GM20000 (cell line): ENCODE results near the gene UTF1.
"Not testable (repeated sequence)": the region's sequence is repeated elsewhere in the genome, so short reads cannot be mapped to it uniquely, and the experiment has no call there.

Source experiments
- DNase-seq: peaks from one replicate; pipeline ENCODE4 v3.0.0; 2012; ENCODE audit warnings: low spot score
- TF ChIP-seq, protein P1 (sequence below): IDR thresholded peaks from 2 replicates; pipeline ENCODE4 v1.5.1; 2012; ENCODE audit warnings: mild to moderate bottlenecking, control low read depth; ENCODE audit errors: extremely low read depth, missing control alignments

UTF1 gene

DNA sequence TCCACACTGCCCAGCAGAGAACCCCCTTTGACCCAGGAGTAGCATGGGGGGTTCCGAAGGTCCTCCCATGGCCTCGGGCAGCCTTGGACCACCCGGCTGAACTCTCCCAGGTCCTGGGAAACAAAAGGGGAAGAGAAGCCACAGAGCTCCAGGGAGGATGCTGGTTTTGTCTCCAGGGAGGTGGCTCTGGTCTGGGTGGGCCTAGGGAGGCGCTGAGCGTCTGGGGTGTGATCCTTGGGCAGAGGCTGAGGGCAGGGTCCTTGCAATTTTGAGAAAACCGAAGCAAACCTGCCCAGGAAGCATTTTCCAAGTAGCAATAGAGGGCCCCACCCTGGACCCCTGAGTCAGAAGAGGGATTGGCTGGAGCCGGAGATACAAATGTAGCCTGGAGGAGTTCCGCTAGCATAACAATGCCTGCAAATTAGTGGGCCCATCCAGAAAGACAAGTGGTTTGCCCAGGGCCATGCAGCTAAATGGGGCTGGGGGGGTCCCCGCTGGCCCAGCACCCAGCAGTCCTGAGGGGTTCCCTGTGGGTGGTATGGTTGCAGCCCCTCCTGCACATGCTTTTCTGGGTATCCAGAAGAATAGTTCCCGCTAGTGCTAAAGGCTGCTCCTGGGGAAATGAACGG lies 2.0 kb downstream of the UTF1 start:
- TF ChIP-seq, protein P1, sequence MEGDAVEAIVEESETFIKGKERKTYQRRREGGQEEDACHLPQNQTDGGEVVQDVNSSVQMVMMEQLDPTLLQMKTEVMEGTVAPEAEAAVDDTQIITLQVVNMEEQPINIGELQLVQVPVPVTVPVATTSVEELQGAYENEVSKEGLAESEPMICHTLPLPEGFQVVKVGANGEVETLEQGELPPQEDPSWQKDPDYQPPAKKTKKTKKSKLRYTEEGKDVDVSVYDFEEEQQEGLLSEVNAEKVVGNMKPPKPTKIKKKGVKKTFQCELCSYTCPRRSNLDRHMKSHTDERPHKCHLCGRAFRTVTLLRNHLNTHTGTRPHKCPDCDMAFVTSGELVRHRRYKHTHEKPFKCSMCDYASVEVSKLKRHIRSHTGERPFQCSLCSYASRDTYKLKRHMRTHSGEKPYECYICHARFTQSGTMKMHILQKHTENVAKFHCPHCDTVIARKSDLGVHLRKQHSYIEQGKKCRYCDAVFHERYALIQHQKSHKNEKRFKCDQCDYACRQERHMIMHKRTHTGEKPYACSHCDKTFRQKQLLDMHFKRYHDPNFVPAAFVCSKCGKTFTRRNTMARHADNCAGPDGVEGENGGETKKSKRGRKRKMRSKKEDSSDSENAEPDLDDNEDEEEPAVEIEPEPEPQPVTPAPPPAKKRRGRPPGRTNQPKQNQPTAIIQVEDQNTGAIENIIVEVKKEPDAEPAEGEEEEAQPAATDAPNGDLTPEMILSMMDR = no peak
- no peak for DNase-seq

DNA sequence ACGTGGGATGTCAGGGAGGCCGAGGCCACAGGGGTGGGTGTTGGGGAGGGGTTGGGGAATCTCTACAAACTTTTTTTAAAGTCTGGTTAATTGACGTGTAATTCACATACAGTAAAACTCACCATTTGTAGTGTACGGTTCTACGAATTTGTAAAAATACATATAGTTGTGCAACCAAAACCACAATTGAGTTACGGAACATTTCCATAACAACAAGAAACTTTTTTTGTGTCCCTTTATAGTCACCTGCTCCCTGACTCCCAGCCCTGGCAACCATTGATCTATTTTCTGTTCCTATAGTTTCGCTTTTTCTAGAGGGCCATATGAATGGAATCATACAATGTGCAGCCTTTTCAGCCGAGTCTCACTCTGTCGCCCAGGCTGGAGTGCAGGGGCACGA lies 4.8 kb downstream of the UTF1 start:
- DNase-seq = not testable (repeated sequence)

DNA sequence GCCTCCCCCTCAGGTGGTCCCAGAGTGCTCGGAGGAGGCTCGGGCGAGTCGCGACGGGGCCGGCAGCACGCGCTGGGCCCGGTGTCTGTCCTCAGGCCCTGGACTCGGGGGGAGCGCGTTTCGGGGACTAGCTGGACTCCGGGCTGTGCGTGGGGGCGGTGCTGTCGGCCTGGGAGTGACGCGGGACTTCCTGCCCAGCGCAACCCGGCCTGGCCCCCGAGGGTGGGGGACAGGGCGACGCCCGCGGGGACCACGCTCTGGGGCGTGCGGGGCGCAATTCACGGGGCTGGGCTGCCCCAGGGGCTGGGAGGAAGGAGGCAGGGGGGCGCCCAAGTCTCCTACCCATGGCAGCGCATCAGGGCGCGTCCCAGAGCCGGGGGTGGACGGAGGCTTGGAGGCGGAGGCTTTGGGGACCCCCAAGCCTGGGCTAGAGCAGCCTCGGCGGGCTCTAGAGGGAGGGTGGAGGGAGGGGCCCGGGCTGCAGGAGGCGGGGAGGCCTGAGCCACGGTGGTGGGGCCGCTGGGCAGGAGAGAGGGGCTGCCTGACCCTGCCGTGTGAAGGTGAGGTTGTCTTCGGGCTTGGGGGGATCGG lies 5.3 kb downstream of the UTF1 start:
- TF ChIP-seq, protein P1 = no peak
- no peak for DNase-seq

DNA sequence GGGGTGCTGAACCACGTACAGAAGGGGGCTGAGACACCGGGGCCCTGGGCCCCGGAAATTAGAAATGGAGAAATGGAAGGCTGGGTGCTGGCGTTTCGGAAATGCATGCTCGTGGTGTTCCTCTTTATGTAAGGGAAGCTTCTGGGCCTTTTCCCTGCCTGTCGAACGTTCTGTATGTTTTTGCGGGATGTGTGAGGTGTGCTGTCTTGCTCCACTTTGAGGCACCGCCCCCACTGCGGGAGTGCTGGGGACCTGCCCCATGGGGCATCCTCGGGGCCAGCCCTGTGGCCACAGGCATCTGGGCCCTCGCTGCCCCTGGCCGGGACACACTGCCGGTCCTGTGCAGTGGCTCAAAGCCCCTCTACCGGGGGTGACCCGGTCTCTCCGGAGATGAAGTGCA lies 5.9 kb downstream of the UTF1 start:
- TF ChIP-seq, protein P1 = no peak
- no peak for DNase-seq

DNA sequence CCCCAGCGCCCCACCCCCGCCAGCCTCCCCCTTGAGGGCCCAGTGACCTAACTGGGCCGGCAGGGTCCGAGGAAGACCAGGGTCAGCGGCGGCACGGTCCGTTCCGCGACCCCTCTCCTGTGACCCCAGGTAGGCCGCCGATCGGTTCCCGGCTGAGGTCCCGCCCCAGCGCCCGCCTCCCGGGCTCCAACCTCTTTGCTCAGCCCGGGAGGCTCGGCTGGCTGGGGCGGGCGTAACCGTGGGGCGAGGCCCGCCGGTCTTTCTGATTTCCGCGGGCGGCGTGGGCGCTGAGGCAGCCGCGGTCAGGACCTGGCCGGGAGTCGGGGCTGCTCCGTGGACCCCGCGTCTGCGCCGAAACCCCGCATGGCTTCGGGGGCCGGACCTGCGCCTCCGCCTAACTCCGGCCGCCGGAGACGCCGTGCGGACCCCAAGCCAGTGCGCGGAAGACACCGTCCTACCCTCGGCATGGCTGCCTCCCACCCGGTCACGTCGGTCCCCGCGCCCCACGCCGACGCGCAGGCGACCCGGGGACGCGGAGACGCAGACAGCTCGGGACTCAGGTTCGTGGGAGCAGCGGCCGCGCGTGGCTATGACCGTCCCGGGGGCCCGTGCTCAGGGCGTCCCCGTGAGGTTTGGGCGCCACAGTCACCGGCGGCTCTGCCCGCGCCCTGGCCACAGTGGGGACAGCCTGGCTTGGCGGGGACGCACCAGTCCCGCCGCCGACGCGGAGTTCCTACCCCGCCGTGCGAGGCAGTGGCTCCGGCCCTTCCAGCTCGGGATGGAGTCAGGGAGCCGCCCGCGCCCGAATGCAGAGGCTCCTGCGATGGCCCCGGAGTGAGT lies 6.6 kb downstream of the UTF1 start:
- TF ChIP-seq, protein P1 = no peak
- no peak for DNase-seq

DNA sequence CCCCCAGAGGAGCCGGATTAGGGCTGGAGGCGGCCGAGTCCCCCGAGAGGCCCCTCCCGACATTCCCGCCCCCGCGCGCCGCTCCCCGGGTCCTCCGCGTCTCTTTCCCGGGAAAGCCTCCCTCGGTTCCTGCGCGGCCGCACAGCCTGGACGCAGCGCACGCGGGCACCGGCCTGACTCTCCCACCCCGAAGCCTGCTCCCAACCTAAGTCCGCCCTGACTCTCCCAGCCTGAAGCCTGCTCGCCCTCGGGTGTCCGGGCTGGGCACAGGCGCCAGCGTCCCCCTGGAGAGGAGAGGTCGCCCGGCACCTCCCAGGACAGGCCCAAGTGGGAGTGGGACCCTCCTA lies 7.2 kb downstream of the UTF1 start:
- TF ChIP-seq, protein P1 = no peak
- no peak for DNase-seq

DNA sequence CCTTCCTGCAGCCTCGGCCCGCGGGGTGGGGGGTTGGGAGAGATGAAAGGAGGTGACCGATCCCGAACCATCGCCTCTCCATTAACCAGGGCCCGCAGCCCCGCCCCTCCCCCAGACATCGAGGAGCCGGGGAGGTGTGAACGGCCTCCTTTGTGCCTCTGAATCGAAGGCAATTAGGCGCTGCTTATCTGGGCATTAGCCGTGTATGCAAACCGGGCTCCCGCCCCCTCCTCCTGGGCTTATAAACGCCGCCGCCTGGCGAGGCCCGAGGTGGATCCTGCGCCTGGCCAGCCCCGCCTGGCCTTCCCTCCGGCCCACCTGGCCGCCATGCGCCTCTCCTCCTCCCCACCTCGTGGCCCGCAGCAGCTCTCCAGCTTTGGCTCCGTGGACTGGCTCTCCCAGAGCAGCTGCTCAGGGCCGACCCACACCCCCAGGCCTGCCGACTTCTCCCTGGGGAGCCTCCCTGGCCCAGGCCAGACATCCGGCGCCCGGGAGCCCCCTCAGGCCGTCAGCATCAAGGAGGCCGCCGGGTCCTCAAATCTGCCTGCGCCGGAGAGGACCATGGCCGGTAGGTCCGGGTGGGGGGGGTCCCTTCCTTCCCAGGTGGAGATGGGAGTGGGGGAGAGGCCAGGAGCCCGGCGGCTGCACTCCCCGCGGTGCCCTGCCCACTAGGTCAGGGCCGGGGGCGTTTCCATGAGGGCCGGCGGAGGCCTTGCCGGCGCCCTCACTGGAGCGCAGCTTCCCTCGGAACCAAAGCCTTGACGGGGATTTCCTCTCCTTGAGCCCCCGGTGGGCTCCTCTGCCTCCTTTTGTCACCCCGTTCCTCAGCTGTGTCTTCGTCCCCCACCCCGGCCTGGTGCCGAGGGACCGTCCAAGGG lies 7.8 kb downstream of the UTF1 start, which contains the start of gene VENTX:
VENTX (plus strand) TSS at position 268 of the 878 bp plus-strand sequence; CDS start at position 328, 60 bp downstream.
- no peak for DNase-seq
- TF ChIP-seq, protein P1 = no peak
